Activated CD4-positive, CD25-positive, alpha-beta regulatory T cell treated with anti-CD3 and anti-CD28 coated beads, Interleukin-2, amount 50 U/mL, for 16 hours (primary cell): ENCODE results near the gene HTD2.
A peak's percentile ranks its signal among the peaks of the same experiment; 100 is the strongest.
"Not testable (repeated sequence)": the region's sequence is repeated elsewhere in the genome, so short reads cannot be mapped to it uniquely, and the experiment has no call there.

Experiments
- DNase-seq: peaks from one replicate; pipeline ENCODE4 v3.0.0-alpha.2; 2020; ENCODE audit warnings: low read depth, low spot score

The HTD2 gene

DNA sequence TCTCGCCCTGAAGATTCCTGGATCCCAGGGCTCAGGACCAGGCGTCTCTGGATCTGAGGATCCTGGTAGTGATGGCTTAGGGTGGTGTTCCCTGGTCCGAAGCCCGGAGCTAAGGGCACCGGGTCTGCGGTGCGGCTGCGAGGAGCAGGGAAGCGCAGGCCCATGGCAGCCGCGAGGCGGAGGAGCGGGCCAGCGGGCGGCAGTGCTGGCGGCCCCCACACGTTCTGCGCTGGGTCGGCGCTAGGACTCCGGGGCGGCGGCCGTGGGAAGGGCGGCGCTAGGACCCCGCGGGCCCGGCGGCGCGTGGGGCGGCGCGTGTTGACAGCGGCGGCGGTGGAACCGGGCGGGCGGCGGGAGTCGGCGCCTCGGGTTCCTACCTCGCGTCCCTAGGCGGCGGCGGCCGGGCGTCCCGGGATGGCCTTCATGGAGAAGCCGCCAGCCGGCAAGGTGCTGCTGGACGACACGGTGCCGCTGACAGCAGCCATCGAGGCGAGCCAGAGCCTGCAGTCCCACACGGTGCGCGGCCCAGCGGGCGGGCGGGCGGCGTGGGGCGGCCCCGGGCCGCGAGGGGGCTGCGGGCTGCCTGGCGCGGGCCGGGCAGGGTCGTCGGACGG is 26.4 kb downstream of the HTD2 start, which contains the start of gene PXK:
Gene PXK (plus strand): TSS at position 318 of the 614 bp plus-strand sequence. CDS start 97 bp downstream, at position 415.
- DNase-seq, result peak; percentile 50

GRCh38 chr3:58333206-58334012 is 27.1 kb downstream of the HTD2 start:
- DNase-seq, result no peak

DNA sequence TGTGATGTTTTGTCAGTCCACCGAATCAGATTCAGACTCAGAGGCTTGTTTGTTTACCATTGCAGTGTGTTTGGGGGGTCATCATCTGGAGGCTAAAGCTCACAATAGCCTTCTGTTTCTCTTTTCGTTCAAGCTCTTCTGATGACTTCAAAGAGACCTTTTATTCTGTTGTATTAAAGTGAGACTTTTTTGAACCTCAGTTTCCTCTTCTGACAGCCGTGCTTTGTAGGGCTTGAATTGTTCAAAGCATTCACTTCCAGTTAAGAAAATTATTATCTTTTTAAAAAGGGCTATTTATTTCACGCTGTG is 27.6 kb downstream of the HTD2 start:
- DNase-seq, result no peak

- no peak for DNase-seq
Observed at GRCh38 chr3:58334506-58334884, 28.2 kb downstream of the HTD2 start.

GRCh38 chr3:58335652-58335947 is 29.3 kb downstream of the HTD2 start:
- DNase-seq, result no peak

DNA sequence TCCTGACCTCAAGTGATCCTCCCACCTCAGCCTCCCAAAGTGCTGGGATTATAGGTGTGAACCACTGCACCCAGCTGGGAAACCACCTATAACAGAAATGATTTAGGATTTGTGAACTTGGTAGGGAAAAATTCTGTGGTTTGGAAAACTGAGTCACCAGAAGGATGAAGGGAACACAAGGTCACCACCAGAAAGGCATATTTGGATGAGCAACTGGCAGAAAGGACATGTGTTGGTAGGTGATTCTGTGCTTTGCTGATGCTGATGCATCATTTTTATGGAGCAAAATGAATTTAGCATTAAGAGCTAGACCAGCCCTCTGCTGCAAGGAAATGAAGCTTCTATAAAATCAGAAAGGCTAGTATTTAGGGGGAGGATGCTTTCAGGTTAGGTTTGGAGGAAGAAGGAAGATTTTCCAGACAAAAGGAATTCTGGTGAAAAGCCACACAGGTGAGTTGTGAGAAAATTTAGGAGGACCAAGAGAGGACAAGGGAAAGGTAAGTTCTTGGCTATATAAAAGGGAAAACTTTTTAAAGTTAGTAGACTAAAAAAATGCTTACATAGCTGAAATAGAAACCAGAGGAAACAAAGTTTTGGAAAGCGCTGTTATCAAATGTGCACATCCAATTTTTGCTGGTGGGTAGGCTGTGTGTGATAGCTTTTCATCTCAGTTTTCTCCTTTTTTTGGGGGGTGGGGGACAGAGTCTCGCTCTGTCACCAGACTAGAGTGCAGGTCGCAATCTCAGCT is 30.0 kb downstream of the HTD2 start:
- no peak for DNase-seq

DNA sequence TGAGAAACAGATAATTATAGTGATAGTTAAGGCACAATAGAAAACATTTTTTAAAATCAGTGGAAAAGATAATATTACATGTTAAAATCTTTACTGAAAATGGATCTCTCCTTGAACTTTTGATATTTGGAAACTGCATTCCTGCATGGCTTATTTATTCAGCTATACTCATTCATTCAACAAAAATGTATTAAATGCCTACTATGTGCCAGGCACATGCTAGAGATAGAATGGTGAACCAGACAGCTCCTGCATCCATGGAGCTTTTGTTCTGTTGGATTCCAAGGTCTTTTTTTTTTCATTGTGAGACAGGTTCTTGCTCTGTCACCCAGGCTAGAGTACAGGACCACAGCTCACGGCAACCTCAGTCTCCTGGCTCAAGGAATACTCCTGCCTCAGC is 30.9 kb downstream of the HTD2 start:
- DNase-seq, result no peak

GRCh38 chr3:58339146-58339545 is 32.8 kb downstream of the HTD2 start:
- not testable (repeated sequence) for DNase-seq

GRCh38 chr3:58340594-58341244 is 34.4 kb downstream of the HTD2 start:
- DNase-seq, result no peak

DNA sequence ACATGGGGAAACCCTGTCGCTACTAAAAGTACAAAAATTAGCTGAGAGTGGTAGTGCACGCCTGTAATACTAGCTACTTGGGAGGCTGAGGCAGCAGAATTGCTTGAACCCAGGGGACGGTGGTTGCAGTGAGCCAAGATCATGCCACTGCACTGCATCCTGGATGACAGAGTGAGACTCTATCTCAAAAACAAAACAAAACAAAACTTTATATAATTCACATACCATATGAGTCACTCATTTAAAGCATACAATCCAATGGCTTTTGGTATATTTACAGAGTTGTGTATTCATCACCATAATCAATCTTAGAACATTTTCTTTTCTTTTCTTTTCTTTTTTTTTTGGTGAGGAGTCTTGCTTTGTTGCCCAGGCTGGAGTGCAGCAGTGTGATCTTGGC is 35.1 kb downstream of the HTD2 start:
- DNase-seq, result no peak

GRCh38 chr3:58342676-58343075 is 36.4 kb downstream of the HTD2 start:
- DNase-seq, result no peak

GRCh38 chr3:58345457-58345856 is 39.1 kb downstream of the HTD2 start:
- DNase-seq, result no peak

DNA sequence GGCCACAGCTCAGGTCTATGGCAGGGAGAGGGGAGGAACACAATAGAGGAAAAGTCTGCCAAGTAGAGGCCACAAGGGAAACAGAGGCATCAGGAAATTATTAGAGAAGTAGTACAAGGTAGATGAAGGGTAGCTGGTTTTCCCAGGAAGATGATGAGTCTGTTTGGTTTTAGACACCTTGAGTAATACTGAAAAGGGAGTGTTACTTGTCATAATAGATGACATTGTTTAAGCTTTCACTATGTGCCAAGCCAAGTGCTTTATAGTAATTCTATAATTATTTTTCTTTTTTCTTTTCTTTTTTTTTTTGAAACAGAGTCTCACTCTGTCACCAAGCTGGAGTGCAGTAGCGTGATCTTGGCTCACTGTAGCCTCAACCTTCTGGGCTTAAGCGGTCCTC is 40.0 kb downstream of the HTD2 start:
- no peak for DNase-seq

- DNase-seq, result no peak
Observed at GRCh38 chr3:58347984-58348383, 41.7 kb downstream of the HTD2 start.

- DNase-seq, result no peak
Observed at GRCh38 chr3:58349792-58350626, 43.7 kb downstream of the HTD2 start.

DNA sequence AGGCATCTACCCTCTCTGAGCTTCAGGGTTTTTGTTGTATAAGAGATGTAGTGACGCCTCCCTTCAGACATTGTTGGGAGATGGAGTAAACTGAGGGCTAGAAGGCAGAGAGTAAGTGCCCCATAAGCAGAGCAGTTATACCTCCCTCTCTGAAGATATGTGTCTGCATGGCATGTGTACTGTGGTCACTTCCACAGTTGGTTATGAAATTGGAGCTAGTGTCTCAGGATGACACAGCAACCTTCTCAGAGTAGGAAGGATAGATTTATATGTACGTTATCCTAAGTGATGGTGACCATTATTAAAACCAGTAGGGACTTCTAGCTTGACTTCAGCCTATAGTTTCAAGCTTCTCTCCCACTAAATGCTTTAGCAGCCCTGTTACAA is 44.3 kb downstream of the HTD2 start:
- no peak for DNase-seq

- no peak for DNase-seq
Observed at GRCh38 chr3:58351920-58352319, 45.6 kb downstream of the HTD2 start.

DNA sequence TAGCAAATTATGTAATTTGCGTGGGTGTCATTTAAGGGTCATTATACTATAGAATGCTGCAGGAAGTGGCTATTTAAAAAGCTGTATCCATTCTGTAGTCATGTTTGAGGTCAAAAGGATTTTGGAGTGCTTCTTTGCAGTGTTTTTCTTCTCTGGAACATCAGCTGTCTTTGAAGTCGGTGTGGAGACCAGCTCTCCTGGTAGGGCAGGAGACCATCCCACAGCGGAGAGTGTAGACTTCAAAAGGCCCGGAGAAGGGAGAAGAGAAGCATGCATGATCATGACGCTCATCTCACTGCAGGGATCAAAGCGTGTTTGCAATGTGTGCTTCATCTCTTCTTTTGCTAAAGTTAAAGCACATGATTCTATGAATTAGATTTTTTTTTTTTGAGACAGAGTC is 46.3 kb downstream of the HTD2 start:
- DNase-seq, result no peak

- no peak for DNase-seq
Observed at GRCh38 chr3:58353722-58354553, 47.6 kb downstream of the HTD2 start.

DNA sequence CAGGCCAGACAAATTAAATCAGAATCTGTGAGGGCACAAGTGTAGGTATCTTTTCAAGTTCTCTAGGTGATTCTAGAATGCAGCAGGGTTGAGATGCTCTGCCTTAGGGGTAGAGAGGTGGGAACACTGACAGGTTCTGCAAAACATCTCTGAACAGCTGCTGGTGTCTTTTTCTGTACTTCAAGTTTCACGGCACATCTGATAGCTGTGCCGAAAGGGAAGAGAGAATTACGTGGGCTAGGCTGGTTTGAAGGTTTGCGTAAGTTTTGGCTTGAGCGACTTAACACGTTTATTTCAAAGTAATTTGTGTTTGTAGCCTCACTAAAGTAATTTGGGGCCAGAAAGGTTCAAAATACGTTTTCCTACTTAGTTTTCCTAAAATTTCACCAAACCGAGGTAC is 48.9 kb downstream of the HTD2 start:
- DNase-seq, result no peak

DNA sequence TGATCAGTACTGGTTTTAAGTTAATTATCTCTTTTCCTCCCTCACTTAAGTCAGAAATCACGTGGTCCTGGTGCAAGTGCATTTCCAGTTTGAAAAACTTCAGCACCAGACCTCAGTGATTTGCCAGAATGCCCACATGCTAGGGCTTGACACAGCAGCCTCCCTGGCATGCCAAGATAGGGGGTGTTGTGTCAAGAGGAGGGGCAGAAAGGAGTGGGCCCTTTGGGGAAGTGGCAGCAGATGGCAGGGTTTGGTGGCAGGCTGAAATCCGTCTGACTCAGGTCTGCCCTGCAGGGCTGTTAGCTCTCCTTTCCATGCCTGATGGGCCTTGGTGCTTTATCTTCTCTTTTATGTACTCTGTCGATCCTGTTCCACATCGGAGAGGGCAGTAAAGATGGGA is 49.7 kb downstream of the HTD2 start:
- DNase-seq, result no peak
